Spleen (tissue), 7 donors: Measurements from ENCODE around the gene SSNA1.

Source experiments
- CTCF ChIP-seq, 11 experiments: fragments of 200-600 bp in 7 of 11; fragments of 450-650 bp in 4 of 11; sonication (generic) in 4 of 11; IDR thresholded peaks in 8 of 11; conservative IDR thresholded peaks in 3 of 11; 1 replicate in 7 of 11; 2 replicates in 4 of 11; pipeline versions ENCODE4 v1.4.0 to v1.8.0; 2016 to 2021; ENCODE audit warnings: antibody characterized with exemption in 11 of 11, inconsistent platforms in 4 of 11, mild to moderate bottlenecking in 1 of 11
- POLR2AphosphoS5 ChIP-seq, 3 donors: sonication (generic); formaldehyde crosslinking; IDR thresholded peaks; one replicate each; pipeline ENCODE4 v1.5.1; 2017; ENCODE audit warnings: antibody characterized with exemption in 3 of 3
- donor health status: DM: no; HTN: no; CAD: no; lungs with moderate emphysema.
- donor health status: DM: no; HTN: no; CAD: no.
- donor health status: DM: no; HTN: no; CAD: no.

DNA sequence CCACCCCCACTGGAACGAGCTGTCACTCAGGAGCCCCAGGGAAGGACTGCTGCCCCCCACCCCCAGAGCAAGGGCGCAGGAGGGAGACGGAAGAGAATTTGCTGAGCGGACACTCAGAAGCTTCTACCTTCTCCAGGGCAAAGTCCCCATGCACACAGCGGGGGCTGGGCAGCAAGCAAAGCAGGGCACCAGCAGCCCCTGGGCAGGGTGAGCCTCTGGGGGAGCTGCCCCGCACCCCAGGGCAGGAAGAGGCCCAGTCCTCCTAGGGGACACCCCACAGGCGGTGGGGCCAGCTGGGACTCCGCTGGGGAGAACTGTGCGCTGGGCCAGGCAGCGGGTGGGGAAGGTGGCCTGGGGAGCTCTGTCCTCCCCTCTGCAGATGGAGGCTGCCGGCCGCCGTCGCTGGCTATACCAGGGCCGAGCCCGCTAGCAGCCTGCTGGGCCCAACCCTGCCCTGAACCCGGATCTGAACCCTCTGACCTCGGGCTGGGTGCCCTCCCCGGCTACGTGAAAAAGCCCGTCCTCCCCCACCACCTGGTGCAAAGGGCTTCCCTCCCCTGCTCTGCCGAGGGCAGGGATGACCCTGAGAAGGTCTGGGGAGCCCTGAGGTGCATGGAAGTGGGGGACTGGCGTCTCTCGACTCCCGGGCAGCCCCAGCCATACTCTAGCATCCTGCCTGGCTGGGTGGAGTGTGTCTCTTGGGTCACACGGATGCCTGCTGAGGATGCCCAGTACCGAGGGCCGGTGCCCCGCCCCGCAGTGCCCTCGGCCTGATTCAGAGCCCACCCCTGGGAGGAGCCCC is 41.6 kb downstream of the SSNA1 start:
- TF ChIP-seq CTCF (IDR thresholded peaks at IDR 0.05 in 8 of 11, conservative IDR thresholded peaks at IDR 0.05 in 3 of 11): no peak
- no peak for TF ChIP-seq POLR2AphosphoS5 (IDR thresholded peaks at IDR 0.05)
